Measurements from ENCODE around the gene TMEM128.
"Not testable (repeated sequence)": the region's sequence is repeated elsewhere in the genome, so short reads cannot be mapped to it uniquely, and the experiment has no call there.

The TMEM128 gene

GRCh38 chr4:4248029-4248884 lies at the start of gene TMEM128:
Gene TMEM128 (minus strand): TSS chr4:4248223. CDS start chr4:4248202, 21 bp downstream.
- peak; percentile 58 for DNase-seq

GRCh38 chr4:4296283-4296846 lies 48.3 kb upstream of the TMEM128 start:
- DNase-seq = no peak

- no peak for DNase-seq
These were observed 45.3 kb upstream of the TMEM128 start for GRCh38 chr4:4293279-4293678.

- DNase-seq = peak; percentile 30
These were observed 42.2 kb upstream of the TMEM128 start, which contains the start of the genes LYAR and ZBTB49 for GRCh38 chr4:4289941-4290850. Gene LYAR (minus strand): TSS chr4:4290154. CDS start chr4:4283742, 6,412 bp downstream. Gene ZBTB49 (plus strand): TSS chr4:4290251. CDS start chr4:4299946, 9,695 bp downstream.

GRCh38 chr4:4289597-4289940 lies 41.5 kb upstream of the TMEM128 start:
- DNase-seq = no peak

GRCh38 chr4:4289055-4289454 lies 41.0 kb upstream of the TMEM128 start:
- no peak for DNase-seq

GRCh38 chr4:4288098-4288497 lies 40.1 kb upstream of the TMEM128 start:
- no peak for DNase-seq

GRCh38 chr4:4284827-4285618 lies 37.0 kb upstream of the TMEM128 start:
- no peak for DNase-seq

- no peak for DNase-seq
These were observed 33.8 kb upstream of the TMEM128 start for GRCh38 chr4:4281787-4282186.

- no peak for DNase-seq
These were observed 29.5 kb upstream of the TMEM128 start for GRCh38 chr4:4277531-4277930.

GRCh38 chr4:4274226-4274625 lies 26.2 kb upstream of the TMEM128 start:
- no peak for DNase-seq

- DNase-seq = no peak
These were observed 23.9 kb upstream of the TMEM128 start for GRCh38 chr4:4271912-4272311.

GRCh38 chr4:4270529-4270928 lies 22.5 kb upstream of the TMEM128 start:
- no peak for DNase-seq

- no peak for DNase-seq
These were observed 21.8 kb upstream of the TMEM128 start for GRCh38 chr4:4269856-4270255.

- DNase-seq = no peak
These were observed 21.3 kb upstream of the TMEM128 start for GRCh38 chr4:4269331-4269731.

- no peak for DNase-seq
These were observed 20.8 kb upstream of the TMEM128 start for GRCh38 chr4:4268776-4269175.

- DNase-seq = no peak
These were observed 20.0 kb upstream of the TMEM128 start for GRCh38 chr4:4267981-4268380.

- DNase-seq = peak; percentile 22
These were observed 12.2 kb upstream of the TMEM128 start for GRCh38 chr4:4260185-4260751.

GRCh38 chr4:4259484-4260100 lies 11.6 kb upstream of the TMEM128 start:
- DNase-seq = no peak

GRCh38 chr4:4257705-4258104 lies 9.7 kb upstream of the TMEM128 start:
- not testable (repeated sequence) for DNase-seq

- DNase-seq = no peak
These were observed 8.8 kb upstream of the TMEM128 start for GRCh38 chr4:4256799-4257198.

- DNase-seq = no peak
These were observed 6.6 kb upstream of the TMEM128 start for GRCh38 chr4:4254666-4255065.
